MM.1S (cell line): ENCODE results near the gene RARB.

ENCODE experiments used
- DNase-seq: peaks from one replicate; pipeline ENCODE4 v3.0.0-alpha.2; 2015
- H2AFZ ChIP-seq: fragments of 300-600 bp; sonication (generic); 2 replicates; pipeline ENCODE4 v1.6.0; 2016; ENCODE audit warnings: antibody characterized with exemption, low read length
- H3F3A ChIP-seq: fragments of 300-600 bp; sonication (generic); 2 replicates; pipeline ENCODE4 v1.6.1; 2016; ENCODE audit warnings: mild to moderate bottlenecking, antibody characterized with exemption, low read length, moderate library complexity, mixed read lengths; ENCODE audit not compliant: insufficient read depth
- H3K27ac ChIP-seq: fragments of 300-600 bp; sonication (generic); 2 replicates; pipeline ENCODE4 v1.5.1; 2016; ENCODE audit warnings: mild to moderate bottlenecking, low read length
- H3K27me3 ChIP-seq: fragments of 300-600 bp; sonication (generic); replicated peaks from 2 replicates; pipeline ENCODE4 v1.6.0; 2016; ENCODE audit warnings: low read length; ENCODE audit not compliant: insufficient read depth
- H3K36me3 ChIP-seq: fragments of 300-600 bp; sonication (generic); replicated peaks from 2 replicates; pipeline ENCODE4 v1.6.1; 2016; ENCODE audit warnings: mild to moderate bottlenecking, low read length, mixed read lengths; ENCODE audit not compliant: insufficient read depth
- H3K4me1 ChIP-seq: fragments of 300-600 bp; sonication (generic); 2 replicates; pipeline ENCODE4 v1.6.1; 2016; ENCODE audit warnings: low read length, mixed read lengths
- H3K4me2 ChIP-seq: fragments of 300-600 bp; sonication (generic); 2 replicates; pipeline ENCODE4 v1.6.0; 2016; ENCODE audit warnings: low read depth, low read length
- H3K4me3 ChIP-seq: fragments of 300-600 bp; sonication (generic); 2 replicates; pipeline ENCODE4 v1.5.1; 2016; ENCODE audit warnings: low read length, mixed read lengths
- H3K79me2 ChIP-seq: fragments of 300-600 bp; sonication (generic); 2 replicates; pipeline ENCODE4 v1.6.1; 2016; ENCODE audit warnings: mixed run types, low read length, mixed read lengths
- H3K9ac ChIP-seq: fragments of 300-600 bp; sonication (generic); 2 replicates; pipeline ENCODE4 v1.6.1; 2016; ENCODE audit warnings: low read length, mixed read lengths
- H3K9me2 ChIP-seq: fragments of 300-600 bp; sonication (generic); replicated peaks from 2 replicates; pipeline ENCODE4 v1.6.1; 2016; ENCODE audit warnings: mild to moderate bottlenecking, low read length, mixed read lengths; ENCODE audit not compliant: insufficient read depth
- H3K9me3 ChIP-seq: fragments of 300-600 bp; sonication (generic); replicated peaks from 2 replicates; pipeline ENCODE4 v1.6.1; 2016; ENCODE audit warnings: mild to moderate bottlenecking, low read length, mixed read lengths; ENCODE audit not compliant: insufficient read depth
- H4K20me1 ChIP-seq: fragments of 300-600 bp; sonication (generic); 2 replicates; pipeline ENCODE4 v1.6.1; 2016; ENCODE audit warnings: mild to moderate bottlenecking, low read length, moderate library complexity, mixed read lengths; ENCODE audit not compliant: insufficient read depth
- CTCF ChIP-seq: fragments of 300-600 bp; sonication (generic); IDR thresholded peaks from 2 replicates; pipeline ENCODE4 v1.5.1; 2016; ENCODE audit warnings: antibody characterized with exemption, low read length, mixed read lengths
- EZH2 ChIP-seq: fragments of 300-600 bp; sonication (generic); optimal IDR thresholded peaks from 2 replicates; pipeline ENCODE3; 2017; ENCODE audit warnings: low read depth, mild to moderate bottlenecking, antibody characterized with exemption, low read length, mixed read lengths
- EZH2phosphoT487 ChIP-seq: fragments of 300-600 bp; sonication (generic); IDR thresholded peaks from 2 replicates; pipeline ENCODE4 v1.6.1; 2018; ENCODE audit warnings: antibody characterized with exemption, low read length

RARB gene

GRCh38 chr3:25483456-25483855 is 55.4 kb downstream of the RARB start:
- Histone ChIP-seq H2AFZ (no peak overlapping the region), H3K9me2 (no peaks in the 10 kb centered on the region), H3K4me1 (no peaks in the 10 kb centered on the region), H3K9ac (no peak overlapping the region), H3K36me3 (no peaks in the 10 kb centered on the region), H3K4me3 (no peak overlapping the region), H3F3A (no peaks in the 10 kb centered on the region), H3K4me2 (no peak overlapping the region), H3K9me3 (no peaks in the 10 kb centered on the region), H4K20me1 (no peaks in the 10 kb centered on the region), H3K79me2 (no peaks in the 10 kb centered on the region), H3K27ac (no peak overlapping the region), H3K27me3 (no peaks in the 10 kb centered on the region)
- no peak for TF ChIP-seq CTCF
- no peak for TF ChIP-seq EZH2
- no peak for TF ChIP-seq EZH2phosphoT487
- no peak for DNase-seq

DNA sequence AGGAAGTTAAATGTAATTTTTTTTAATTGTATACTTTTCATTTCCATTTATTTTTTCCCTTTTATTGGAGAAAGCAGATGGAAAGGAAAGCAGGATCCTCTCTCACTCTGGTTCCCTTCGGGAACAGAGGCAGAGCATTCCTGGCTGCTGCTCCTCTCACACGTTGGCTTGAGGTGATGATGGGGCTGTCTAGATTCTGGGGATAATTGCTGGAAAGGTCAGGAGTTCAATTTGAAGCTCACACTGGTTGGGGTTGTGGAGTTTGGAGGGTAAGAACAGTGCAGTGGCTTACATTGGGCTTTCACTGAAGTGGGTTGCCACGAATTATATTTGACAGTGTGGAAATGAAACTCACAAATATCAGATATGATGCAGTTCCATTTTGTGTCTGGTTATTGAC is 57.6 kb downstream of the RARB start:
- Histone ChIP-seq H3K79me2 (no peaks in the 10 kb centered on the region), H3K36me3 (no peaks in the 10 kb centered on the region), H3K9me2 (no peaks in the 10 kb centered on the region), H3K4me1 (no peaks in the 10 kb centered on the region), H3K27me3 (no peaks in the 10 kb centered on the region), H3K4me2 (no peak overlapping the region), H3K27ac (no peak overlapping the region), H2AFZ (no peak overlapping the region), H3F3A (no peaks in the 10 kb centered on the region), H3K9me3 (no peaks in the 10 kb centered on the region), H3K9ac (no peak overlapping the region), H3K4me3 (no peak overlapping the region), H4K20me1 (no peaks in the 10 kb centered on the region)
- no peak for DNase-seq
- TF ChIP-seq CTCF = no peak
- no peak for TF ChIP-seq EZH2phosphoT487
- TF ChIP-seq EZH2 = no peak

DNA sequence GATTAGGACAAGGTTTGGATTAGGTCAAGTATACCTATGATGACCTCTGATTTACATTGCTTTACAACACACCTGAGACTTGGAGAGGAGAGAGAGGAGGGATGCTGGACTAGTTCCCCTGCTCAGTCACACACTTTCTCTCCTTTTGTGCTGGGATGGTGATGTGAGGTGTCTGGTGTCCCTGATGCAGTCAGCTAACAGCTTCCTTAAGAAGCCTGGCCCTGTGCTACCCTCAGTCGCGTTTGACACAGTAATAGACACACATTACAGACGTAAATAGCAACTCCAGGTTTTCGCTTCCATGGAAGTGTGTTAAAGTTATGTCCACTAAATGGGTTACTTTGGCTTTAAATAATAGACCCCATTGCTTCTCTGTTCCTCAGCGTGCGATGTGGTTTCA is 58.9 kb downstream of the RARB start:
- H3F3A ChIP-seq = no peaks in the 10 kb centered on the region
- no peaks in the 10 kb centered on the region for H3K36me3 ChIP-seq
- no peaks in the 10 kb centered on the region for H4K20me1 ChIP-seq
- no peak for TF ChIP-seq CTCF
- TF ChIP-seq EZH2phosphoT487 = no peak
- TF ChIP-seq EZH2 = no peak
- no peak for DNase-seq
- H3K27ac ChIP-seq = no peak overlapping the region
- H2AFZ ChIP-seq = no peak overlapping the region
- H3K9me3 ChIP-seq = no peaks in the 10 kb centered on the region
- no peaks in the 10 kb centered on the region for H3K79me2 ChIP-seq
- no peaks in the 10 kb centered on the region for H3K27me3 ChIP-seq
- no peak overlapping the region for H3K4me3 ChIP-seq
- no peak overlapping the region for H3K4me2 ChIP-seq
- no peak overlapping the region for H3K9ac ChIP-seq
- no peaks in the 10 kb centered on the region for H3K4me1 ChIP-seq
- H3K9me2 ChIP-seq = no peaks in the 10 kb centered on the region
